Measurements from ENCODE around the gene UNC5B. TPM values are rescaled to one million over a fixed set of nuclear protein-coding genes. Genes with fewer than 3 reads are reported as not detected.

UNC5B gene
- total RNA-seq, 6 donors from 2014 or later = 8.4 to 27.7 (median 20.5) TPM

GRCh38 chr10:71326464-71326881 is 114.1 kb downstream of the UNC5B start:
- Histone ChIP-seq H3K4me1 (peaks cover 0 to under 1% (median 0%) of the 10 kb centered on the region in 4 donors), H3K36me3 (peaks cover 3 to 35% (median 12%) of the 10 kb centered on the region in 4 donors), H3K27me3 (no peaks in the 10 kb centered on the region), H3K4me3 (no peak overlapping the region), H3K9me3 (no peaks in the 10 kb centered on the region), H3K27ac (no peak overlapping the region)
- DNase-seq (no peak), ATAC-seq (ENCODE audit: low FRiP score in 2 of 2) (no peak)
- WGBS, 2 donors = 91% methylated on average over 15 to 16 of the region's 16 CpGs
- TF ChIP-seq POLR2AphosphoS5 (IDR thresholded peaks at IDR 0.05) = no peak
- no peak for TF ChIP-seq EP300 (IDR thresholded peaks at IDR 0.05)
- TF ChIP-seq, protein P1, sequence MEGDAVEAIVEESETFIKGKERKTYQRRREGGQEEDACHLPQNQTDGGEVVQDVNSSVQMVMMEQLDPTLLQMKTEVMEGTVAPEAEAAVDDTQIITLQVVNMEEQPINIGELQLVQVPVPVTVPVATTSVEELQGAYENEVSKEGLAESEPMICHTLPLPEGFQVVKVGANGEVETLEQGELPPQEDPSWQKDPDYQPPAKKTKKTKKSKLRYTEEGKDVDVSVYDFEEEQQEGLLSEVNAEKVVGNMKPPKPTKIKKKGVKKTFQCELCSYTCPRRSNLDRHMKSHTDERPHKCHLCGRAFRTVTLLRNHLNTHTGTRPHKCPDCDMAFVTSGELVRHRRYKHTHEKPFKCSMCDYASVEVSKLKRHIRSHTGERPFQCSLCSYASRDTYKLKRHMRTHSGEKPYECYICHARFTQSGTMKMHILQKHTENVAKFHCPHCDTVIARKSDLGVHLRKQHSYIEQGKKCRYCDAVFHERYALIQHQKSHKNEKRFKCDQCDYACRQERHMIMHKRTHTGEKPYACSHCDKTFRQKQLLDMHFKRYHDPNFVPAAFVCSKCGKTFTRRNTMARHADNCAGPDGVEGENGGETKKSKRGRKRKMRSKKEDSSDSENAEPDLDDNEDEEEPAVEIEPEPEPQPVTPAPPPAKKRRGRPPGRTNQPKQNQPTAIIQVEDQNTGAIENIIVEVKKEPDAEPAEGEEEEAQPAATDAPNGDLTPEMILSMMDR (IDR thresholded peaks at IDR 0.05) = no peak
- no peak for TF ChIP-seq POLR2A (IDR thresholded peaks at IDR 0.05)

DNA sequence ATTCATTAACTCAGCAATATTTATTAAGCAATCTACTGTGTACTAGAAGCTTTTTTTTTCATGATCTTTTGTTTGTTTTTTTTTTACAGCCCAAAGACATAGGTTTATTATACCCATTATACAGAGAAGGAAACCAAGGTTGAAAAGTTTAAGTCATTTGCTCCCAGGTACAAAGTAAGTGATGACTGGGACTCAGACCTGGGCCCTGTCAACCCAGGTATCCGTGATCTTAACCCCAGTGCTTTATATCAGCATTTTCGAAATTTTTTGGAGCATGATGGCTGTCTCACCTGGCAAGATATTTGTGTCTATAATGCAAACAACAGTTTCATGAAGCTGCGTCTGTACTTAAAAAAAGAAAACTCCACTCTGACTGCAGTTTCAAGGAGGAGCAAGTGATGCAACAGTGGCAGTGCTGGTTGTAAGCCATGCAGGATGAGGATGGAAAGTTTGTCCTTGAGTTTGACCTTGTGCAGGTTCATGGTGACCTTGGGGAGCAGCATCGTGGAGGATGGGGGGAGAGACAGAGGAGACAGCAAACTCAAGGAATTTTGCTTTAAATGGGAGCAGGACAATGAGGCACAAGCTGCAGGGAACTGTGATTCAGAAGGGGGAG is 118.5 kb downstream of the UNC5B start:
- peaks cover 0 to 12% (median 3%) of the 10 kb centered on the region in 4 donors for H3K36me3 ChIP-seq
- DNase-seq (no peak), ATAC-seq (ENCODE audit: low FRiP score in 2 of 2) (no peak)
- no peak overlapping the region for H3K27ac ChIP-seq
- no peak overlapping the region for H3K4me3 ChIP-seq
- H3K9me3 ChIP-seq = no peaks in the 10 kb centered on the region
- peaks cover 6 to 14% (median 10%) of the 10 kb centered on the region in 4 donors for H3K4me1 ChIP-seq
- no peaks in the 10 kb centered on the region for H3K27me3 ChIP-seq
- TF ChIP-seq POLR2AphosphoS5 (IDR thresholded peaks at IDR 0.05) (no peak), POLR2A (IDR thresholded peaks at IDR 0.05) (no peak), EP300 (IDR thresholded peaks at IDR 0.05) (no peak)
- TF ChIP-seq, protein P1 (IDR thresholded peaks at IDR 0.05) = no peak
- 77 to 88% methylated on average over 4 of the region's 4 CpGs for WGBS, 2 donors

GRCh38 chr10:71331736-71332135 is 119.4 kb downstream of the UNC5B start:
- H3K9me3 ChIP-seq = no peaks in the 10 kb centered on the region
- H3K4me3 ChIP-seq = no peak overlapping the region
- no peaks in the 10 kb centered on the region for H3K27me3 ChIP-seq
- WGBS, 2 donors = 69 to 77% methylated on average over 4 of the region's 4 CpGs
- H3K27ac ChIP-seq = no peak overlapping the region
- ATAC-seq (ENCODE audit: low FRiP score in 2 of 2) = no peak
- TF ChIP-seq POLR2AphosphoS5 (IDR thresholded peaks at IDR 0.05) (no peak), EP300 (IDR thresholded peaks at IDR 0.05) (no peak), POLR2A (IDR thresholded peaks at IDR 0.05) (no peak)
- TF ChIP-seq, protein P1 (IDR thresholded peaks at IDR 0.05) = no peak
- DNase-seq = no peak
- H3K36me3 ChIP-seq = peaks cover 0 to 7% (median 1%) of the 10 kb centered on the region in 4 donors
- peaks cover 6 to 14% (median 10%) of the 10 kb centered on the region in 4 donors for H3K4me1 ChIP-seq

GRCh38 chr10:71332466-71332865 is 120.1 kb downstream of the UNC5B start:
- H3K27me3 ChIP-seq = no peaks in the 10 kb centered on the region
- ATAC-seq (ENCODE audit: low FRiP score in 2 of 2) = no peak
- H3K4me1 ChIP-seq = peaks cover 6 to 14% (median 10%) of the 10 kb centered on the region in 4 donors
- 88 to 91% methylated on average over 5 of the region's 5 CpGs for WGBS, 2 donors
- no peaks in the 10 kb centered on the region for H3K9me3 ChIP-seq
- TF ChIP-seq, protein P1 (IDR thresholded peaks at IDR 0.05) = no peak
- TF ChIP-seq POLR2AphosphoS5 (IDR thresholded peaks at IDR 0.05) (no peak), EP300 (IDR thresholded peaks at IDR 0.05) (no peak), POLR2A (IDR thresholded peaks at IDR 0.05) (no peak)
- H3K36me3 ChIP-seq = peaks cover 0 to 4% (median 1%) of the 10 kb centered on the region in 4 donors
- no peak for DNase-seq
- no peak overlapping the region for H3K4me3 ChIP-seq
- peak overlapping the region in 1 of 4 donors; percentile 69 for H3K27ac ChIP-seq

Data from upper lobe of left lung (tissue), 6 donors.